Gastroesophageal sphincter (tissue), 4 donors: ENCODE results near the gene NAA80. TPM values are rescaled to one million over a fixed set of nuclear protein-coding genes. Genes with fewer than 3 reads are reported as not detected.

Source experiments
- ATAC-seq: fragments of 150-250 bp; one replicate; pipeline ENCODE4 v1.9.1; 2016; ENCODE audit warnings: mild to moderate bottlenecking, moderate library complexity
- H3K27ac ChIP-seq, 4 donors: fragments of 200-600 bp; sonication (generic) in 3 of 4; 1 replicate in 3 of 4; 2 replicates in 1 of 4; pipeline ENCODE4 v1.5.1; 2016 to 2019
- H3K27me3 ChIP-seq: fragments of 200-600 bp; sonication (generic); one replicate; pipeline ENCODE4 v1.5.1; 2019
- H3K36me3 ChIP-seq, 2 donors: fragments of 200-600 bp; sonication (generic); one replicate each; pipeline ENCODE4 v1.5.1; 2019; ENCODE audit warnings: control low read depth in 1 of 2
- H3K4me1 ChIP-seq, 3 donors: fragments of 200-600 bp; sonication (generic); 1 replicate in 2 of 3; 2 replicates in 1 of 3; pipeline ENCODE4 v1.5.1; 2016 to 2019; ENCODE audit warnings: control low read depth in 2 of 3
- H3K4me3 ChIP-seq, 2 donors: fragments of 200-600 bp; sonication (generic); one replicate each; pipeline ENCODE4 v1.5.1; 2019; ENCODE audit warnings: mild to moderate bottlenecking in 1 of 2, moderate library complexity in 1 of 2
- H3K9me3 ChIP-seq, 3 donors: fragments of 200-600 bp; sonication (generic); one replicate each; pipeline ENCODE4 v1.5.1; 2017 to 2019; ENCODE audit warnings: control low read depth in 2 of 3
- EP300 ChIP-seq: sonication (generic); formaldehyde crosslinking; IDR thresholded peaks from one replicate; pipeline ENCODE4 v1.6.1; 2017; ENCODE audit warnings: antibody characterized with exemption, mild to moderate bottlenecking
- POLR2A ChIP-seq, 2 donors: fragments of 450-650 bp; IDR thresholded peaks; one replicate each; pipeline ENCODE4 v1.6.1; 2017; ENCODE audit warnings: antibody characterized with exemption in 2 of 2, mild to moderate bottlenecking in 2 of 2, moderate library complexity in 1 of 2
- POLR2AphosphoS5 ChIP-seq: sonication (generic); formaldehyde crosslinking; IDR thresholded peaks from one replicate; pipeline ENCODE4 v1.6.1; 2017; ENCODE audit warnings: antibody characterized with exemption
- WGBS, 2 donors: methylation state at CpG; one replicate each; pipeline ENCODE4 v1.1.5; 2018; ENCODE audit warnings: low coverage in 1 of 2; 5-methylcytosine and 5-hydroxymethylcytosine counted together
- total RNA-seq, 4 donors: library from RNA; depleted of rRNA; stranded (reverse); fragments of >200 nt; gene quantifications; one replicate each; pipeline ENCODE4 v1.1.0, GENCODE V29; 2016
- TF ChIP-seq, protein P1 (sequence below), 4 experiments: fragments of 200-600 bp in 2 of 4; fragments of 450-650 bp in 2 of 4; sonication (generic) in 1 of 4; IDR thresholded peaks; one replicate each; pipeline ENCODE4 v1.5.1; 2017 to 2019; ENCODE audit warnings: antibody characterized with exemption in 4 of 4, mild to moderate bottlenecking in 2 of 4, moderate library complexity in 2 of 4

NAA80 gene
- total RNA-seq, 4 donors from 2014 or later: 4.2 to 12.3 (median 7.9) TPM

DNA sequence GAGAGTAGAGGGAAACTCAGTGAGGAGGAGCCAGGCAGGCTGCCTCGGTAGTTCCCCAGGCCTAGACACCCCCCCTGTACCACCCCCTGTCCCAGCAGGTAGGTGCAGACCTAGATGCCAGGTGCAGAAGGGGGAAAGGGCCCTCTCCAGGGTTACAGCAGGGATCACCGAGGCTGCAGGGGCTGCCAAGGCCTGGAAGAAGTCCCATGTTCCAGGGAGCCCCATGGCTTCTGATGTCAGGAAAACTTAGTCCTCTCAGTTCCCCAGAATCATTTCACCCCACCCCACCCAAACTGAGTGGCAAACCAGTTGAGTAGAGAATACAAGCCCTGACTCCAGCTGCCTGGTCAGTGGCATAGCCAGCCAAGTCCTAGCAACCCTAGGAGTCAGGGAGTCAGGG is 37.7 kb downstream of the NAA80 start:
- Histone ChIP-seq H3K4me3 (no peak overlapping the region), H3K9me3 (peaks cover 0 to 8% (median 0%) of the 10 kb centered on the region in 3 donors), H3K27me3 (no peaks in the 10 kb centered on the region), H3K4me1 (peaks cover 3 to 94% (median 42%) of the 10 kb centered on the region in 3 donors), H3K36me3 (peaks cover 0 to 26% of the 10 kb centered on the region in 2 donors), H3K27ac (peak overlapping the region; percentile 83 to 100 (median 96))
- TF ChIP-seq EP300: no peak
- TF ChIP-seq, protein P1, sequence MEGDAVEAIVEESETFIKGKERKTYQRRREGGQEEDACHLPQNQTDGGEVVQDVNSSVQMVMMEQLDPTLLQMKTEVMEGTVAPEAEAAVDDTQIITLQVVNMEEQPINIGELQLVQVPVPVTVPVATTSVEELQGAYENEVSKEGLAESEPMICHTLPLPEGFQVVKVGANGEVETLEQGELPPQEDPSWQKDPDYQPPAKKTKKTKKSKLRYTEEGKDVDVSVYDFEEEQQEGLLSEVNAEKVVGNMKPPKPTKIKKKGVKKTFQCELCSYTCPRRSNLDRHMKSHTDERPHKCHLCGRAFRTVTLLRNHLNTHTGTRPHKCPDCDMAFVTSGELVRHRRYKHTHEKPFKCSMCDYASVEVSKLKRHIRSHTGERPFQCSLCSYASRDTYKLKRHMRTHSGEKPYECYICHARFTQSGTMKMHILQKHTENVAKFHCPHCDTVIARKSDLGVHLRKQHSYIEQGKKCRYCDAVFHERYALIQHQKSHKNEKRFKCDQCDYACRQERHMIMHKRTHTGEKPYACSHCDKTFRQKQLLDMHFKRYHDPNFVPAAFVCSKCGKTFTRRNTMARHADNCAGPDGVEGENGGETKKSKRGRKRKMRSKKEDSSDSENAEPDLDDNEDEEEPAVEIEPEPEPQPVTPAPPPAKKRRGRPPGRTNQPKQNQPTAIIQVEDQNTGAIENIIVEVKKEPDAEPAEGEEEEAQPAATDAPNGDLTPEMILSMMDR (IDR thresholded peaks at IDR 0.05): no peak
- no peak for TF ChIP-seq POLR2AphosphoS5
- no peak for TF ChIP-seq POLR2A (IDR thresholded peaks at IDR 0.05)
- ATAC-seq: no peak
- WGBS, 2 donors: 14 to 17% methylated on average over 1 of the region's 2 CpGs

DNA sequence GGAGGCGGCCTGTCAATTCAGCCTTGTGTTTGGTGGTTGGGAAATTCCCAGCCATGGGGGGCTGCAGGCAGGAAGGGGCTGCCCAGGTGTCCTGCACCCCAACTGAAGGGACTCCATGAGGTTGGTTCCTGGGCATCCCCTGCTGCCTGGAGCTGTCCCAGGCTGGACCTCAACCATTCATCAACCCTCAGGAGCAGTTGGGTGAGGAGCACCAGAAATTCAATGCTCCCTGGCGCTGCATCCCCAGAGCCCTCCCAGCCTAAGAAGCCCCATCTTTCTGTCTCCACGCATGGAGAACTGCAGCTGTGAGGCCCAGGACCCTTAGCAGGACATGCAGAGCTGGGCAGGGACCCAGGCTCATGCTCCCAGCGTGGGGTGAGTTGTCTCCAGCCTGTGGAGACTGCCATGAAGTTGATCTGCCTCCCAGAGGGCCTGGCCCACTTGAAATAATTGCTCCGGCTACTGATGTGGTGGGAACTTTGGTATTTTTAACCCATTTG is 38.2 kb downstream of the NAA80 start:
- H3K4me3 ChIP-seq: peak overlapping the region in 1 of 2 donors; percentile 63
- H3K27me3 ChIP-seq: no peaks in the 10 kb centered on the region
- peak overlapping the region; percentile 83 to 100 (median 96) for H3K27ac ChIP-seq
- H3K4me1 ChIP-seq: peaks cover 3 to 94% (median 38%) of the 10 kb centered on the region in 3 donors
- H3K36me3 ChIP-seq: peaks cover 0 to 31% of the 10 kb centered on the region in 2 donors
- no peak for ATAC-seq
- no CpG with 5 or more reads among the region's 5 CpGs for WGBS, 2 donors
- peaks cover 0 to 8% (median 0%) of the 10 kb centered on the region in 3 donors for H3K9me3 ChIP-seq
- TF ChIP-seq POLR2AphosphoS5 (no peak), POLR2A (IDR thresholded peaks at IDR 0.05) (no peak), EP300 (no peak)
- TF ChIP-seq, protein P1 (IDR thresholded peaks at IDR 0.05): no peak

DNA sequence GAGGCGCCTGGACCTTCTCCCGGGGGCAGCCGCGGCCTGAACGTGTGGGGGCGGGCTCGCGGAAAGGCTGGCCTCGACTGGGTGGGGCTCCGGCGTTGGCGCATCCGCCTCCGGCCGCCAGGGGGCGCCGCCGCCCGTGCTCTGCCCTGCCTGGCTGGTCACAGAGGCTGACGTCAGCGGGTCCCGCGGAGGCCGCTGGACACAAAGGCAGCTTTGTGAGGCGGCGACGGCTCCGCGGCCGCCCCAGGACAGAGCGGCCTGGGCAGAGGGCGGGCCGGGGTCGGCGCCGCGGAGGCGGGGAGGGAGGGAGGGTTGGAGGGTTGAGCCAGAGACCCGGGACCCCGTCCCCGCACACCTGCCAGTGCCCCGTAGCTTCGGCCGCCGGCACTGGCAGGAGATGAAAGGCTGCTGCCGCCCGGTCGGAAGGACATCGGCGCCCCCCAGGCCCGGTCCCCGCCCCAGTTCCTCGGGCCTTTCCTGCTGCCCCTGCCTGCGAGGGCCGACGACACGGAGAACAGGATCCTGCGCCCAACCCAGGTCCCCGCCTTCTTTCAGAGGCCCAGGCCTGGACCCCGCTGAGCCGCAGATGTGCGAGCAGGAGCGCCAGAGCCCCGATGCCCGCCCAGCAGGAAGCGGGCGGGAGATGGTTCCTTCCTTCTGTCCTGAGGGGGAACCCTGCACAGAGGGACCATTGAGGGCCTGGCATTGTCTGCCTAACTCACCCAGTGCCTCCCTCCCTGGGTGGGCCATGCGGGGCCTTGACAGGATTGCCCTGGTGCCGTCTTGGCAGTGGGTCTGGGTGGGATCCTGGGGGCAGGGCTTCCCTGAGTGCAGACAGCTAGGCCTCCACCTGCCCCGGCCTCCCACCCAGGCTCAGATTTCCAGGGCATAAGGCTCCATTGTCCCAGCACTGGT is 38.9 kb downstream of the NAA80 start:
- peaks cover 3 to 94% (median 35%) of the 10 kb centered on the region in 3 donors for H3K4me1 ChIP-seq

DNA sequence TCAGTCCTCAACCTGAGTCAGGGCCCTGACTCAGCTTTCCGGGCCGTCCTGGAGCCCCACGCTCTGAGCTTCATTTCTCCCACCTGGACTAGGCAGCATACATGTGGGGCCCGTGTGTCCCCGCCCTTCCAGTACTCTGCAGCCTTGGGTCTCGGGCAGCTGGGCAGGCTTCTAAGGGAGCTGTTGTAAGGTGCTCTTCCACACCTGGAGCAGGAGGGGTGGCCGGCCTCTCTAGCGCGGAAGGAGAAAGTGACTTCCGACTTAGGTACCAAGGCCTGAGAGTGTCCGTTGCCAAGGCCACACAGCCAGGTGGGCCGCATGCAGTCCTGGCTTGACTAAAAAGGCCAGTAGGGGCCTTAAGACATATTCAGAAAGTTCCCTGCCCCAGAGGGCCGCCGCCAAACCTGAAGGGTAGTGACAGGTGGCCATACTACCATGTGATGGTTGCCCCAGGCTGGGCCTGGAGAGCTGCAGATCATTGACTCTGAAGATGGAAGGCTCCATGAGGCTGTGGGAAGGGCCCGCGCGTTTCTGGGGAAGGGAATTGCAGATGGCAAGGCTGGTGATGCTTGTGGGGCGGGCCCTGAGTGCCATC is 39.7 kb downstream of the NAA80 start:
- peaks cover 3 to 94% (median 35%) of the 10 kb centered on the region in 3 donors for H3K4me1 ChIP-seq
- peak overlapping the region; percentile 39 to 100 (median 96) for H3K27ac ChIP-seq
- H3K27me3 ChIP-seq: no peaks in the 10 kb centered on the region
- peaks cover 0 to 45% of the 10 kb centered on the region in 2 donors for H3K36me3 ChIP-seq
- WGBS, 2 donors: 50 to 75% methylated on average over 2 of the region's 18 CpGs
- peaks cover 0 to 8% (median 0%) of the 10 kb centered on the region in 3 donors for H3K9me3 ChIP-seq
- H3K4me3 ChIP-seq: peak overlapping the region in 1 of 2 donors; percentile 63
- no peak for ATAC-seq
- TF ChIP-seq, protein P1 (IDR thresholded peaks at IDR 0.05): no peak
- TF ChIP-seq POLR2AphosphoS5 (no peak), EP300 (no peak), POLR2A (IDR thresholded peaks at IDR 0.05) (no peak)

More for the DNA sequence above, 38.9 kb downstream of the NAA80 start:
- Histone ChIP-seq H3K9me3 (peaks cover 0 to 8% (median 0%) of the 10 kb centered on the region in 3 donors), H3K4me3 (peak overlapping the region; percentile 35 to 63), H3K27me3 (no peaks in the 10 kb centered on the region), H3K36me3 (peaks cover 0 to 38% of the 10 kb centered on the region in 2 donors), H3K27ac (peak overlapping the region; percentile 83 to 100 (median 96))
- 0% methylated on average over 6 of the region's 70 CpGs; no CpG with 5 or more reads in 1 of the 2 donors for WGBS, 2 donors
- peak; percentile 87 for ATAC-seq
- no peak for TF ChIP-seq EP300
- TF ChIP-seq POLR2A (IDR thresholded peaks at IDR 0.05): peak; percentile 38 to 65
- TF ChIP-seq, protein P1 (IDR thresholded peaks at IDR 0.05): peak in 3 of 4 experiments; percentile 99 to 100 (median 99)
- TF ChIP-seq POLR2AphosphoS5: peak; percentile 66
